ENCODE results near the gene LRPAP1. TPM values are rescaled to one million over a fixed set of nuclear protein-coding genes. Genes with fewer than 3 reads are reported as not detected.

The LRPAP1 gene
- polyA plus RNA-seq, 1 of the 3 experiments (the other 2 are of a cell fraction): 209 TPM

GRCh38 chr4:3517731-3518510, 14.3 kb downstream of the LRPAP1 start:
- Histone ChIP-seq H3K9me2 (no peaks in the 10 kb centered on the region), H3F3A (replicated peaks; ENCODE audit: insufficient read depth) (no peaks in the 10 kb centered on the region), H3K79me2 (ENCODE audit: insufficient read depth) (no peaks in the 10 kb centered on the region), H3K9ac (no peak overlapping the region), H3K9me3 (no peaks in the 10 kb centered on the region), H3K27me3 (ENCODE audit: insufficient read depth) (no peaks in the 10 kb centered on the region), H3K4me1 (ENCODE audit: control insufficient read depth in 1 of 2, insufficient read depth in 2 of 2, low read depth in 1 of 2, low read length in 1 of 2) (no peaks in the 10 kb centered on the region), H3K27ac (ENCODE audit: low read depth in 2 of 2, low read length in 1 of 2) (no peak overlapping the region), H3K36me3 (replicated peaks in 1 of 2; ENCODE audit: control insufficient read depth in 1 of 2, insufficient read depth in 2 of 2, low read length in 1 of 2) (peaks cover 0 to 89% of the 10 kb centered on the region in 2 experiments), H4K20me1 (ENCODE audit: insufficient read depth) (no peaks in the 10 kb centered on the region), H3K4me2 (no peak overlapping the region), H3K4me3 (ENCODE audit: low read depth in 2 of 2, low read length in 1 of 2) (no peak overlapping the region), H2AFZ (ENCODE audit: low read depth) (no peak overlapping the region)
- no peak for TF ChIP-seq JUND (IDR thresholded peaks at IDR 0.05)
- TF ChIP-seq, protein P1, sequence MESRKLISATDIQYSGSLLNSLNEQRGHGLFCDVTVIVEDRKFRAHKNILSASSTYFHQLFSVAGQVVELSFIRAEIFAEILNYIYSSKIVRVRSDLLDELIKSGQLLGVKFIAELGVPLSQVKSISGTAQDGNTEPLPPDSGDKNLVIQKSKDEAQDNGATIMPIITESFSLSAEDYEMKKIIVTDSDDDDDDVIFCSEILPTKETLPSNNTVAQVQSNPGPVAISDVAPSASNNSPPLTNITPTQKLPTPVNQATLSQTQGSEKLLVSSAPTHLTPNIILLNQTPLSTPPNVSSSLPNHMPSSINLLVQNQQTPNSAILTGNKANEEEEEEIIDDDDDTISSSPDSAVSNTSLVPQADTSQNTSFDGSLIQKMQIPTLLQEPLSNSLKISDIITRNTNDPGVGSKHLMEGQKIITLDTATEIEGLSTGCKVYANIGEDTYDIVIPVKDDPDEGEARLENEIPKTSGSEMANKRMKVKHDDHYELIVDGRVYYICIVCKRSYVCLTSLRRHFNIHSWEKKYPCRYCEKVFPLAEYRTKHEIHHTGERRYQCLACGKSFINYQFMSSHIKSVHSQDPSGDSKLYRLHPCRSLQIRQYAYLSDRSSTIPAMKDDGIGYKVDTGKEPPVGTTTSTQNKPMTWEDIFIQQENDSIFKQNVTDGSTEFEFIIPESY (IDR thresholded peaks at IDR 0.05; ENCODE audit: borderline replicate concordance, low read depth): no peak
- ChIA-PET CTCF (interaction anchor here (0.7 to 1.0 kb wide), 2 partner anchors 9 to 38 kb away, joined by 3 to 5 read pairs; no protein-coding TSS in a partner anchor), POLR2A (no interaction called here)
- 89% methylated on average over 11 of the region's 49 CpGs for WGBS (ENCODE audit: low lambda C conversion rate)
- no peak for DNase-seq

- peaks cover 0 to 92% of the 10 kb centered on the region in 2 experiments for H3K36me3 ChIP-seq (replicated peaks in 1 of 2; ENCODE audit: control insufficient read depth in 1 of 2, insufficient read depth in 2 of 2, low read length in 1 of 2)
- 92% methylated on average over 19 of the region's 29 CpGs for WGBS (ENCODE audit: low lambda C conversion rate)
- H3K27me3 ChIP-seq (ENCODE audit: insufficient read depth): no peaks in the 10 kb centered on the region
- H3K9me2 ChIP-seq: no peaks in the 10 kb centered on the region
- H3K79me2 ChIP-seq (ENCODE audit: insufficient read depth): no peaks in the 10 kb centered on the region
- DNase-seq: no peak
- no peak overlapping the region for H3K4me3 ChIP-seq (ENCODE audit: low read depth in 2 of 2, low read length in 1 of 2)
- no peak overlapping the region for H3K9ac ChIP-seq
- H3K9me3 ChIP-seq: no peaks in the 10 kb centered on the region
- no peak overlapping the region for H3K27ac ChIP-seq (ENCODE audit: low read depth in 2 of 2, low read length in 1 of 2)
- no peak overlapping the region for H2AFZ ChIP-seq (ENCODE audit: low read depth)
- H3K4me1 ChIP-seq (ENCODE audit: control insufficient read depth in 1 of 2, insufficient read depth in 2 of 2, low read depth in 1 of 2, low read length in 1 of 2): no peaks in the 10 kb centered on the region
- no peak overlapping the region for H3K4me2 ChIP-seq
- TF ChIP-seq MEF2A (IDR thresholded peaks at IDR 0.05; ENCODE audit: borderline replicate concordance, low read depth) (no peak), EZH2phosphoT487 (IDR thresholded peaks at IDR 0.05; ENCODE audit: borderline replicate concordance, low read depth) (no peak)
- ChIA-PET CTCF (no interaction called here), POLR2A (no interaction called here)
- H4K20me1 ChIP-seq (ENCODE audit: insufficient read depth): no peaks in the 10 kb centered on the region
- H3F3A ChIP-seq (replicated peaks; ENCODE audit: insufficient read depth): no peaks in the 10 kb centered on the region
Measured at GRCh38 chr4:3516836-3517730, 15.1 kb downstream of the LRPAP1 start.

Measured in SK-N-SH (cell line).